NCI-H526 (cell line): Measurements from ENCODE around the gene GFM2.
"Not testable (repeated sequence)": the region's sequence is repeated elsewhere in the genome, so short reads cannot be mapped to it uniquely, and the experiment has no call there.

Experiments used
- DNase-seq, 2 experiments: peaks; one replicate each; lab custom pipeline; 2025; lab: John Stamatoyannopoulos, UW

The GFM2 gene

DNA sequence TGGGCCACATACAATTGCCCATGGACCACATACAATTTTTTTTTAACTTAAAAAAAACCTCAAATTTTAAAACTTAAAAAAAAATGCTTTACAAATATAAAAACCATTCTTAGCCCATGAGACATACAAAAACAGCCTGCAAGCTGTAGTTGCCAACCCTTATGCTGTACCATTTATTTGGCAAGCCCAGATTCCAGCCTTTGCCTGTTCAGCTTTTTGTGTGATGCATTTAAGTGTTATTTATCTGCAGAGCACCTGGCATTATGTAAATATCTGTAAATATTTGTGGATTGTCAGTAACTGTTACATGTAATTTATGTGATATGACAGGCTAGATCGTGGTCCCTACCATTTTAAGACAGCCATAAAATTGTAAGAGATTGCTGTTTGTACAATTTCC lies 49.3 kb downstream of the GFM2 start:
- no peak for DNase-seq

- DNase-seq, result no peak
Observed at GRCh38 chr5:74693191-74693590, 73.7 kb downstream of the GFM2 start.

GRCh38 chr5:74686962-74687751 lies 79.8 kb downstream of the GFM2 start:
- DNase-seq, result no peak

GRCh38 chr5:74685979-74686631 lies 80.8 kb downstream of the GFM2 start:
- no peak for DNase-seq

DNA sequence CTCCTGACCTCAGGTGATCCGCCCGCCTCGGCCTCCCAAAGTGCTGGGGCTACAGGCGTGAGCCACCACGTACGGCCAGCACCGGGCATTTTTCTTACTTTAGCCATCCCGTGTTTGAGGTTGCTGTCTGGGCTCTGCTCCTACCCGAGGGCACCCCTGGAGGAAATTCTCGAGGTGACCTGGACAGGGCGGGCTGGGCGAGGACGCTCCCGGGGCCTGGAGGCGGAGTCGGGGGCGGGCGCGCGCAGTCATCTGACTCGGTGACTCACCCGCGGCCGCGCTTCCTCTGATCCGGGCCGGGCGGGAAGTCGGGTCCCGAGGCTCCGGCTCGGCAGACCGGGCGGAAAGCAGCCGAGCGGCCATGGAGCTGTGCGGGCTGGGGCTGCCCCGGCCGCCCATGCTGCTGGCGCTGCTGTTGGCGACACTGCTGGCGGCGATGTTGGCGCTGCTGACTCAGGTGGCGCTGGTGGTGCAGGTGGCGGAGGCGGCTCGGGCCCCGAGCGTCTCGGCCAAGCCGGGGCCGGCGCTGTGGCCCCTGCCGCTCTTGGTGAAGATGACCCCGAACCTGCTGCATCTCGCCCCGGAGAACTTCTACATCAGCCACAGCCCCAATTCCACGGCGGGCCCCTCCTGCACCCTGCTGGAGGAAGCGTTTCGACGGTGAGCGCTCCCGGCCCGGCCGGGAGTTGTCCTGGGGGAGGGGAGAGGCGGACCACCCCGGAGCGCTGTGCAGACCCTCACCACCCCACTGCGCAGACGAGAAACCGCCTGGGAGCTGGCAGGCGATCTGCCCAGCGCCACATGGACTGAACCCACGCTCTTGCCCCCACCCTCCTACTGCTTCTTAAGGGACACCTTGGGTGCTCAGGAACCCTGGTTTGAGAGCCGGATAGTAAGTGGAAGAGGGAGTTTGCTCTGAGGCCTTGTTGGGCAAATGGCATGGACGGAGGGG lies 81.7 kb downstream of the GFM2 start, which contains the start of gene HEXB:
TSS of gene HEXB (plus strand) at position 334 of the 952 bp plus-strand sequence. CDS start at position 362, 28 bp downstream.
- peak; percentile 23 to 77 for DNase-seq

GRCh38 chr5:74679966-74680365 lies 87.0 kb downstream of the GFM2 start:
- no peak for DNase-seq

DNA sequence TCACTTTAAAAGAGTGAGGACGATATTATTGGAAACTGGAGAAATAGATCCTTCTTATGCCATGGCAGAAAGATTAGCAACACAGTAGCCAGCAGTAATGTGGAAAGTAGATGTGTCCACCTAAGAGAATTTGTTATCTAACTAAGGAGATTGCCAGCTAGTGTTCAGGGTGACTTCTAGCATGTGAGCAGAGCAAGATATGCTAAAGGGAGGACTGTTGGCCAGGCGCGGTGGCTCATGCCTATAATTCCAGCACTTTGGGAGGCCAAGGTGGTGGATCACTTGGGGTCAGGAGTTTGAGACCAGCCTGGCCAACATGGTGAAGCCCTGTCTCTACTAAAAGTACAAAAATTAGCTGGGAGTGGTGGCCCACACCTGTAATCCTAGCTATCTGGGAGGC lies 87.6 kb downstream of the GFM2 start:
- not testable (repeated sequence) for DNase-seq

DNA sequence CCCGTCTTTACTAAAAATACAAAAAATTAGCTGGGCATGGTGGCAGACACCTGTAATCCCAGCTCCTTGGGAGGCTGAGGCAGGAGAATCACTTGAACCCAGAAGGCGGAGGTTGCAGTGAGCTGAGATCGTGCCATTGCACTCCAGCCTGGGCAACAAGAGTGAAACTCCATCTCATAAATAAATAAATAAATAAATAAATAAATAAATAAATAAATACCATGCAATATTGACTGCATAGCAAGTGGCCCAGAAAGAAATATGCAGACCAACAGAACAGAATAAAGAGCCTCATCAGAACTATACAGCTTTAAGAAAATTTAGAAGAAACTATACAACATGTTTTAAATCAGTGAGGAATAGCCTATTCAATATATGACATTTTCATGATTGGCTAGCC lies 88.8 kb downstream of the GFM2 start:
- DNase-seq, result not testable (repeated sequence)

- not testable (repeated sequence) for DNase-seq
Observed at GRCh38 chr5:74676466-74676865, 90.5 kb downstream of the GFM2 start.

DNA sequence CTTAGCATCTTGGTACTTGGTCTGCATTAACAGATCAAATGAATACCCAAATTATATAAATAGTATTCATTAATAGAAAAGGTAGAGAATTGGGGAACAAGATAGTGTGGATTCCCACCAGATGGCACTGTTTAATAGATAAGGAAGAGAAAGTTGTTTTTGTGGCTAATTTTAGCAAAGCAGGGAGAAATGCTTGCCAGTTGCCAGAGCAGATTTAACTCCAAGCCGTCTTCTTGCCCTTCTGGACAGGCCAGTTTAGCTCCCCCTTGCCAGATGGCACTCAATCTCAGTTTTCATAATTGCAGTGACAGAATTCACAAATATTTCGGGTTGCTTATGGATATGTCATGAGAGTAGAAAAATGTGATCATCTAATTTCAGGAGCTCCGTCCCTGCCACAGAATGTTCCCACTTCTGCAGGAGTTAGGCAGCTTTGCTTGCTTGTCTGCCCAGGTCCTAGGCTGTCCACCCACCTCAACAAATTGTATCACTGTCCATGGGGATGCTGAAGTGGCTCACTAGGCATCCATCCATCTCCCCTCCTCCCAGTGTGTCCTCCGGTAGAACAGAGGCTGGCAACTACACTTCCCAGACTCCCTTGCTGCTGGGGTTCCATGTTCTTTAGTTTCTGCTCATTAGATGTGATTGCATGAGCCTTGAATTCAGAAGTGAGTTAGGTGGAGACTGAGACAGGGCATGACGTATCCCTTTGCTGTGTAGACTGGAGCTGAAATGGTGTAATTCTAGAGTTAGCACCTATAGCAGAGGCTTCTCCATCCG lies 93.7 kb downstream of the GFM2 start:
- DNase-seq, result peak in 1 of 2 experiments; percentile 24

DNA sequence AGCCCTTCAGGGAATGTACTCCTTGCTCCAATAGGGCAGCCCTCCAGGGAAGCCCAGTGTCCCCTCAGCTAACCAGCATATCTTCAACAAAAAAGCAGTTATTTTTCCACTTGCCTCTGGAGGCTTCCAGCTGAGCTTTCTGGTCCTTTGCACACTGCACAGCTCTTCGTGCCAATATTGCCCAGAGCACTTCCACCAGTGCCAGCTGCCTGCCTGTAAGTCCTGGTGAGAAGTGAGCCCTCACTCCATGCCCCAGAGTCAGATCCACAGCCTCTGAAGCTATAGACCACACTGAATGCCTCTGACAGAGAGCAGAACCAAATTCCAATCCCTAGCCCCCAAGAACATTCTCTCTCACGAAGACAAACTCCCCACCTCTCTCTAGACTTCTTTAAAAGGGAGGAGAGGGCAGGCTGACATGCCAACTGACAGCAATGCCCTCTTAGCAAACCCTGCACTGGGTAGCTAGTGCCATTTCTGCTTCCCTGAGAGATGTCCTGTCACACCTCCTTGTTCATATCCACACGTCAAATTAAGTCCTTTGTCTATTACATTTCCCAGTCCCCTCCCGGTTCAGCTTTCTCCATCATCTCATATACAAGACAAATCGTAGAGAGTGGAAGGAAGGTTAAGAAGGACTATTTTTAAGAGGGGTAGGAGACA lies 94.6 kb downstream of the GFM2 start:
- DNase-seq, result no peak
